Brain microvascular endothelial cell (primary cell): ENCODE measurements around the gene FAM114A1.
"Not testable (repeated sequence)": the region's sequence is repeated elsewhere in the genome, so short reads cannot be mapped to it uniquely, and the experiment has no call there.

ENCODE experiments used
- DNase-seq: peaks from one replicate; pipeline ENCODE4 v3.0.0-alpha.2; 2020
- H3K27ac ChIP-seq: fragments of 250-450 bp; sonication (Bioruptor Pico); 2 replicates; pipeline ENCODE4 v1.5.1; 2020; ENCODE audit warnings: mild to moderate bottlenecking, moderate library complexity
- H3K27me3 ChIP-seq: fragments of 250-450 bp; sonication (Bioruptor Pico); replicated peaks from 2 replicates; pipeline ENCODE4 v1.5.1; 2020; ENCODE audit warnings: mild to moderate bottlenecking
- H3K36me3 ChIP-seq: fragments of 250-450 bp; sonication (Bioruptor Pico); replicated peaks from 2 replicates; pipeline ENCODE4 v1.5.1; 2020; ENCODE audit warnings: mild to moderate bottlenecking
- H3K4me3 ChIP-seq: 2 replicates; pipeline ENCODE4 v1.5.1; 2011; ENCODE audit warnings: low read depth, mild to moderate bottlenecking, control low read depth, low read length, moderate library complexity
- in situ Hi-C: cut with HindIII; loops from 2 replicates; pipeline ENCODE4 v1.10.0; 2017; ENCODE audit warnings: low sequenced_read_pairs, low pct_ligation_motif_present
- TF ChIP-seq, protein P1 (sequence below): IDR thresholded peaks from 2 replicates; pipeline ENCODE4 v1.5.1; 2011; ENCODE audit warnings: low read depth, mild to moderate bottlenecking, moderate library complexity, low read length, control low read depth, inconsistent platforms; ENCODE audit errors: missing control alignments

The FAM114A1 gene

GRCh38 chr4:38954727-38955126 lies 87.1 kb downstream of the FAM114A1 start:
- in situ Hi-C loops = no loop called here
- DNase-seq = no peak
- H3K4me3 ChIP-seq = no peak overlapping the region
- H3K36me3 ChIP-seq = no peaks in the 10 kb centered on the region
- H3K27me3 ChIP-seq = no peaks in the 10 kb centered on the region
- TF ChIP-seq, protein P1, sequence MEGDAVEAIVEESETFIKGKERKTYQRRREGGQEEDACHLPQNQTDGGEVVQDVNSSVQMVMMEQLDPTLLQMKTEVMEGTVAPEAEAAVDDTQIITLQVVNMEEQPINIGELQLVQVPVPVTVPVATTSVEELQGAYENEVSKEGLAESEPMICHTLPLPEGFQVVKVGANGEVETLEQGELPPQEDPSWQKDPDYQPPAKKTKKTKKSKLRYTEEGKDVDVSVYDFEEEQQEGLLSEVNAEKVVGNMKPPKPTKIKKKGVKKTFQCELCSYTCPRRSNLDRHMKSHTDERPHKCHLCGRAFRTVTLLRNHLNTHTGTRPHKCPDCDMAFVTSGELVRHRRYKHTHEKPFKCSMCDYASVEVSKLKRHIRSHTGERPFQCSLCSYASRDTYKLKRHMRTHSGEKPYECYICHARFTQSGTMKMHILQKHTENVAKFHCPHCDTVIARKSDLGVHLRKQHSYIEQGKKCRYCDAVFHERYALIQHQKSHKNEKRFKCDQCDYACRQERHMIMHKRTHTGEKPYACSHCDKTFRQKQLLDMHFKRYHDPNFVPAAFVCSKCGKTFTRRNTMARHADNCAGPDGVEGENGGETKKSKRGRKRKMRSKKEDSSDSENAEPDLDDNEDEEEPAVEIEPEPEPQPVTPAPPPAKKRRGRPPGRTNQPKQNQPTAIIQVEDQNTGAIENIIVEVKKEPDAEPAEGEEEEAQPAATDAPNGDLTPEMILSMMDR = no peak
- H3K27ac ChIP-seq = no peak overlapping the region

DNA sequence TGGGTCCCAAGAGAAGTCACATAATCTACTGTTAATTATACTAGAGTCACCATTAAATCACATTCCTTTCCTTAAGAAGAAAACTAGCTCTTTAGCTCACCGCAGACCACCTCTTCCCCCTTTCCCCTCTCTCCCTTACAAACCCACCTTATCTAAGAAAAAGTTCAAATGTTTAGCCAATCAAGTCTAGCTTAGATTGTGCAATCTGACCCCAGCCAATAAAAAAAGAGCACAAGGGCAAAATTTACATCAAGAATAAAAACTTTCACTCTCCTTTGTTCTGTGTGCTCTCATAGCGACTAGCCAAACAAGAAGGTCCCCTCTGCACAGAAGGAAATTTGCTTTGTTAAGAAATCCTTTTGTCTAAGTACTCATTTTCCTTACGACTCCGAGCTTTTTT lies 88.4 kb downstream of the FAM114A1 start:
- TF ChIP-seq, protein P1 = no peak
- Histone ChIP-seq H3K27ac (no peak overlapping the region), H3K4me3 (no peak overlapping the region), H3K27me3 (no peaks in the 10 kb centered on the region), H3K36me3 (no peaks in the 10 kb centered on the region)
- DNase-seq = no peak
- in situ Hi-C loops = no loop called here

GRCh38 chr4:38957261-38957815 lies 89.7 kb downstream of the FAM114A1 start:
- no peak for DNase-seq
- in situ Hi-C loops = no loop called here

DNA sequence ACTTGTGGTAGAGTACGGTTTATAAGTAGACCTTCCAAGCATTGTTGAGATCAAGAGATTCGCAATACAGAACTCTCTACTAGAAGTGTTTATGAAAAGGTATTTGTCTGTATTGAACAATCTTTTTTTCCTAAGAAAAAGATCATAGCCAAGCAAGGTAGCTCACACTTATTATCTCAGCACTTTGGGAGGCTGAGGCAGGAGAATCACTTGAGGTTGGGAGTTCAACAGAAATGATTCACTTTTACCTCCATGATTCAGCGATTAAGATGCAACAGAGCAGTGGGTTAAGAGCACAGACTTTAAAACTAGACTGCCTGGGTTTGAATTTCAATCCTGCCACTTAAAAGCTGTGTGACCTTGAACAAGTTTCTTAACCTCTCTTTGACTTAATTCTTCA lies 90.3 kb downstream of the FAM114A1 start:
- H3K27me3 ChIP-seq = no peaks in the 10 kb centered on the region
- no peak overlapping the region for H3K27ac ChIP-seq
- no peak overlapping the region for H3K4me3 ChIP-seq
- in situ Hi-C loops = no loop called here
- TF ChIP-seq, protein P1 = no peak
- H3K36me3 ChIP-seq = no peaks in the 10 kb centered on the region
- DNase-seq = no peak

More at GRCh38 chr4:38957261-38957815, 89.7 kb downstream of the FAM114A1 start:
- TF ChIP-seq, protein P1 = no peak
- Histone ChIP-seq H3K4me3 (no peak overlapping the region), H3K27ac (no peak overlapping the region), H3K27me3 (no peaks in the 10 kb centered on the region), H3K36me3 (no peaks in the 10 kb centered on the region)

DNA sequence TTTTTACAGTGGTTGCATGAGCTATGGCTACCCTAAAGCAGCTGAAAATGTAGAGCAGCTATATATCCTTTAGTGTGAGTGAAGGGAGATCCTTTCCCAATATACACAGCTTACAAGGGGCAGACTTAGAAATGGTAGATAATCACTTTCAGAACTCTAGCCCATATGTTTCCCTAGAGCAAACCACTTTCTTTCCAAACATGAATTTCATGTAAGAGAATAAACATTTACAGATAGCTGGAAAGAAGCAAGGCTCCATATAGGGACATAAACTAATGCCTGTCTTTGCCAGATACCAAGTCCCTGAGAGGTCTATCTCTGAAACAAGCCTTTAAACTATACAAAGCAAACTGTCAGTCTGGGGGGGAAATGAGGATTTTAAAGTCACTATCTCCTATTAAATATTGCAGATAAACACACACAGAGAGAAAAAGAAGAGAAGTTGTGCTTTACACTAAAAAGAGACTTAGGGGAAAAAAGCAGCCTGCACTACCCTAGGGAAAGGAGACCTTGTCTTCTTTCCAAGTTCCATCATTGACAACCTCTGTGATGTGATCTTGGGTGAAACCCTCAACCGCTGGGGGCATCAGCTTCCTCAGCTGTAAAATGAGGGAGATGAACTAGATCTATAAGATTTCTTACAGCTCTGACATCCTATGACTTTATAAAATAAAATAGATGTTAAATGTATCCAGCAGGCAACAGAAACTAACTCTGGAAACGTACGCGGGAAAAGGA lies 91.0 kb downstream of the FAM114A1 start:
- in situ Hi-C loops = no loop called here
- H3K36me3 ChIP-seq = no peaks in the 10 kb centered on the region
- TF ChIP-seq, protein P1 = no peak
- no peaks in the 10 kb centered on the region for H3K27me3 ChIP-seq
- no peak for DNase-seq
- H3K27ac ChIP-seq = no peak overlapping the region
- no peak overlapping the region for H3K4me3 ChIP-seq

GRCh38 chr4:38959248-38959647 lies 91.6 kb downstream of the FAM114A1 start:
- in situ Hi-C loops, H3K4me3 ChIP-seq, H3K36me3 ChIP-seq, H3K27me3 ChIP-seq, DNase-seq, H3K27ac ChIP-seq: not testable (repeated sequence)
